NCI-H2029 treated with DMSO at 0.1 percent for 48 hours (cell line): ENCODE measurements around the gene C3AR1.
"Not testable (repeated sequence)": the region's sequence is repeated elsewhere in the genome, so short reads cannot be mapped to it uniquely, and the experiment has no call there.

Experiments used
- DNase-seq: peaks from one replicate; lab custom pipeline; 2025; lab: John Stamatoyannopoulos, UW

The C3AR1 gene

GRCh38 chr12:8057839-8058238, 8.3 kb downstream of the C3AR1 start:
- no peak for DNase-seq

GRCh38 chr12:8057306-8057705, 8.9 kb downstream of the C3AR1 start:
- DNase-seq = no peak

GRCh38 chr12:8054816-8055215, 11.3 kb downstream of the C3AR1 start:
- no peak for DNase-seq

GRCh38 chr12:8052679-8053078, 13.5 kb downstream of the C3AR1 start:
- DNase-seq = no peak

- no peak for DNase-seq
Observed at GRCh38 chr12:8050600-8051250, 15.4 kb downstream of the C3AR1 start.

GRCh38 chr12:8048906-8049305, 17.3 kb downstream of the C3AR1 start:
- no peak for DNase-seq

GRCh38 chr12:8047842-8048241, 18.3 kb downstream of the C3AR1 start:
- no peak for DNase-seq

GRCh38 chr12:8045952-8046944, 19.9 kb downstream of the C3AR1 start:
- DNase-seq = peak; percentile 57

GRCh38 chr12:8040791-8041190, 25.4 kb downstream of the C3AR1 start:
- no peak for DNase-seq

- peak; percentile 84 for DNase-seq
Observed at GRCh38 chr12:8038659-8039114, 27.5 kb downstream of the C3AR1 start.

- DNase-seq = no peak
Observed at GRCh38 chr12:8037947-8038346, 28.2 kb downstream of the C3AR1 start.

GRCh38 chr12:8037046-8037663, 29.0 kb downstream of the C3AR1 start:
- no peak for DNase-seq

- DNase-seq = no peak
Observed at GRCh38 chr12:8036346-8036745, 29.8 kb downstream of the C3AR1 start.

- DNase-seq = no peak
Observed at GRCh38 chr12:8035440-8036010, 30.6 kb downstream of the C3AR1 start.

GRCh38 chr12:8034802-8035201, 31.4 kb downstream of the C3AR1 start:
- DNase-seq = no peak

GRCh38 chr12:8033153-8034044, 32.8 kb downstream of the C3AR1 start:
- no peak for DNase-seq

- peak; percentile 5 for DNase-seq
Observed at GRCh38 chr12:8032242-8033152, 33.7 kb downstream of the C3AR1 start, which contains the start of gene FOXJ2. Gene FOXJ2 (plus strand): TSS chr12:8032716. CDS start chr12:8039833, 7,117 bp downstream.

GRCh38 chr12:8031872-8032241, 34.3 kb downstream of the C3AR1 start:
- DNase-seq = no peak

- DNase-seq = not testable (repeated sequence)
Observed at GRCh38 chr12:8031017-8031416, 35.1 kb downstream of the C3AR1 start.

GRCh38 chr12:8030189-8030588, 36.0 kb downstream of the C3AR1 start:
- no peak for DNase-seq
